Lower lobe of right lung (tissue), 2 donors: ENCODE data around the gene MRGPRD. TPM values are rescaled to one million over a fixed set of nuclear protein-coding genes. Genes with fewer than 3 reads are reported as not detected.

Experiments
- ATAC-seq, 2 donors: fragments of 200-7000 bp; cut with Tn5 transposase; one replicate each; pipeline ENCODE4 v1.9.1; 2020 to 2022; ENCODE audit warnings: mild to moderate bottlenecking in 2 of 2, moderate library complexity in 2 of 2
- DNase-seq: peaks from one replicate; pipeline ENCODE4 v3.0.0-alpha.2; 2020
- H3K27ac ChIP-seq: fragments of 200-600 bp; one replicate; pipeline ENCODE4 v1.8.0; 2022
- H3K27me3 ChIP-seq: fragments of 200-600 bp; one replicate; pipeline ENCODE4 v1.8.0; 2022; ENCODE audit warnings: low read depth
- H3K36me3 ChIP-seq: fragments of 200-600 bp; one replicate; pipeline ENCODE4 v1.8.0; 2022; ENCODE audit warnings: mild to moderate bottlenecking
- H3K4me1 ChIP-seq: fragments of 200-600 bp; one replicate; pipeline ENCODE4 v1.8.0; 2022
- H3K4me3 ChIP-seq: fragments of 200-600 bp; one replicate; pipeline ENCODE4 v1.8.0; 2022; ENCODE audit warnings: mild to moderate bottlenecking
- H3K9me3 ChIP-seq: fragments of 200-600 bp; one replicate; pipeline ENCODE4 v1.8.0; 2022
- intact Hi-C: fragments of 100-400 bp; cut with DNase I; formaldehyde crosslinking; loops from one replicate; pipeline ENCODE4 v1.11.0; 2022
- total RNA-seq: library from RNA; stranded (reverse); fragmentation: NEBNext Ultra II Directional; extraction: Animal tissue kit (Norgen Biotek cat#: 25700); gene quantifications from one replicate; pipeline ENCODE4 v1.2.1, GENCODE V29; 2021
- TF ChIP-seq, protein P1 (sequence below): fragments of 200-600 bp; IDR thresholded peaks from one replicate; pipeline ENCODE4 v1.8.0; 2022; ENCODE audit warnings: antibody characterized with exemption, mild to moderate bottlenecking
- donor health status: DM: no; HTN: yes; CAD: no; lungs with severe emphysema.

MRGPRD gene
- total RNA-seq, 1 donor from 2014 or later = not detected

DNA sequence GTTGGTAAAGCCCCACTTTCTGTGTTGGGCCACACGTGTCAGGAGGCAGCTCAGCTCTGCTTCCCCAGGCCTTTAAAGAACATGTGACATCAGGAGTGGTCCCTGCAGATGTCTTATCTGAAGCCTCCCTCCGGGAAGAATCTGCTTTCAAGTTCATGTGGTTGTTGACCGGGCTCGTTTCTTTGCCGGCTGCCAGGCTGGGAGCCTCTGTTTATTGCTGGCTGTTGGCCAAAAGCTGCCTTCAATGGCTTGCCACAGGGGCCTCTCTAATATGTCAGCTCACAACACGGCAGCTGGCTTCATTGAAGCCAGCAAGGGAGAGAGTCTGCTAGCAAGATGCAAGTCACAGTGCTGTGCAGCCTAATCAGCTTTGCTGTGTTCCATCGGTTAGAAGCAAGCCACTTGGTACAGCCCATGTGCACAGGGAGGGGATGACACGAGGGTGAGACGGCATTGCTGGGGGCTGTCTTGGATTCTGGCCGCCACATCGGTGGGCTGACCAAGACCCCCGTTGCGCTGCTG, 17.7 kb upstream of the MRGPRD start:
- intact Hi-C loops = no loop called here
- Histone ChIP-seq H3K4me1 (peaks cover 17% of the 10 kb centered on the region), H3K4me3 (no peak overlapping the region), H3K9me3 (no peaks in the 10 kb centered on the region), H3K27ac (no peak overlapping the region), H3K27me3 (peaks cover 7% of the 10 kb centered on the region), H3K36me3 (no peaks in the 10 kb centered on the region)
- TF ChIP-seq, protein P1, sequence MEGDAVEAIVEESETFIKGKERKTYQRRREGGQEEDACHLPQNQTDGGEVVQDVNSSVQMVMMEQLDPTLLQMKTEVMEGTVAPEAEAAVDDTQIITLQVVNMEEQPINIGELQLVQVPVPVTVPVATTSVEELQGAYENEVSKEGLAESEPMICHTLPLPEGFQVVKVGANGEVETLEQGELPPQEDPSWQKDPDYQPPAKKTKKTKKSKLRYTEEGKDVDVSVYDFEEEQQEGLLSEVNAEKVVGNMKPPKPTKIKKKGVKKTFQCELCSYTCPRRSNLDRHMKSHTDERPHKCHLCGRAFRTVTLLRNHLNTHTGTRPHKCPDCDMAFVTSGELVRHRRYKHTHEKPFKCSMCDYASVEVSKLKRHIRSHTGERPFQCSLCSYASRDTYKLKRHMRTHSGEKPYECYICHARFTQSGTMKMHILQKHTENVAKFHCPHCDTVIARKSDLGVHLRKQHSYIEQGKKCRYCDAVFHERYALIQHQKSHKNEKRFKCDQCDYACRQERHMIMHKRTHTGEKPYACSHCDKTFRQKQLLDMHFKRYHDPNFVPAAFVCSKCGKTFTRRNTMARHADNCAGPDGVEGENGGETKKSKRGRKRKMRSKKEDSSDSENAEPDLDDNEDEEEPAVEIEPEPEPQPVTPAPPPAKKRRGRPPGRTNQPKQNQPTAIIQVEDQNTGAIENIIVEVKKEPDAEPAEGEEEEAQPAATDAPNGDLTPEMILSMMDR = no peak
- ATAC-seq (no peak), DNase-seq (peak; percentile 30)

DNA sequence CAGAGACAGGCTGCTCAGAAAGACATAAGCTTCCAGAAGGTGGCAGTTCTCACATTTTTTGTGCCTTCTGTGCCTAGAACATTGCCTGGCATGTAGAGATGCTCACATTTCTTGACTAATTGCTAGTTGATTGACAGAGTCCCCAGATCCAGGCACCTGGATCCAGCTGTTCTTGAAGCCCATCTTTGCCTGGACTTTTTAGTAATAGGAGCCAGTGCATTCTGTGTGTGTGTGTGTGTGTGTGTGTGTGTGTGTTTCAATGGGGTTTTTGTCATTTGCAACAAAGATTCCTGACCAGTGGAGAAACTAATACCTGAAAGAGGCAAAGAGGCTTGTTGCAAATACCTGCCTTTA, 17.2 kb upstream of the MRGPRD start:
- no peak for ATAC-seq
- no peak for DNase-seq
- no peak overlapping the region for H3K27ac ChIP-seq

DNA sequence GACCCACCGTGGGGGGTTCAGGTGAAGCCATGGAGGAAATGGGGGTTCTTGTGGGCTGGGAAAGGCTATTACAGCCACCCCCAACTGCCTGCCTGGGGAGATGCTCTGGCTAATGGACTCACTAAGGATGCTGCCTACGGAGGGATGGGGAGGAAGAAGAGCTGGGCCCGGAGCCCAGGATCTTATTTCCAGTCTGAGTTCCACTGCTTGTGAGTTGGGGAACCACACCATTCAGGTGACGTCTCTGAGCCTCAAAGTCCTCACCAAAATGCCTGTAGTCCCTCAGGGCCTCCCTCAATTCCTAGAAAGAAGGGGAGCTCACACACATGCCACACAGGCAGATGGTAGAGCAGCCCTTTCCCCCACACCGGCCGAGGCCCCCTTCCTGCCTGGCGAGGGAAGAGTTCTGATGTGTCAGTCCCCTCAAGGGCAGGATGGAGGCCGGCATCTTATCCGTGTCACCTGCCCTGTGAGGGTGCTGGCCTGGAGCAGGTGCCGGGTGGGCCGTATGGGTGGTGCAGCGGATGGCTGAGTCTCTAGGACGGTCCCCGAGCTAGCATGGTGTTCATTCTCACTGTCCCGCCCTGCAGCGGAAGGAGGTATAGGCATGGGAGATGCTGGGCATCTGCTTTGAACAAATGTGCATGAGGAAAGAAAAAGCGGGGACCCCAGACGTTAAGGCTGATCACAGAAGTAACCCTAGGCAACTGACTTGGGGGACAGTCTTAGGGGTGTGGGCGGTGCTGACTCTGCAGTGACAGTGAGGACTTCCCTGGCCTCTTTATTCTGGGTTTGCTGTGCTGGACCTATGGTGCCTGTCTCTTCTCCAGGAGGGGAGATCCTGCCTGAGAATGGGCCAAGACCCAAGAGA, 16.6 kb upstream of the MRGPRD start:
- peaks cover 17% of the 10 kb centered on the region for H3K4me1 ChIP-seq

More for the DNA sequence above, 17.2 kb upstream of the MRGPRD start:
- H3K4me1 ChIP-seq = peaks cover 17% of the 10 kb centered on the region
- H3K9me3 ChIP-seq = no peaks in the 10 kb centered on the region
- intact Hi-C loops = no loop called here
- H3K36me3 ChIP-seq = no peaks in the 10 kb centered on the region
- TF ChIP-seq, protein P1 = no peak
- H3K4me3 ChIP-seq = no peak overlapping the region
- H3K27me3 ChIP-seq = peaks cover 8% of the 10 kb centered on the region

DNA sequence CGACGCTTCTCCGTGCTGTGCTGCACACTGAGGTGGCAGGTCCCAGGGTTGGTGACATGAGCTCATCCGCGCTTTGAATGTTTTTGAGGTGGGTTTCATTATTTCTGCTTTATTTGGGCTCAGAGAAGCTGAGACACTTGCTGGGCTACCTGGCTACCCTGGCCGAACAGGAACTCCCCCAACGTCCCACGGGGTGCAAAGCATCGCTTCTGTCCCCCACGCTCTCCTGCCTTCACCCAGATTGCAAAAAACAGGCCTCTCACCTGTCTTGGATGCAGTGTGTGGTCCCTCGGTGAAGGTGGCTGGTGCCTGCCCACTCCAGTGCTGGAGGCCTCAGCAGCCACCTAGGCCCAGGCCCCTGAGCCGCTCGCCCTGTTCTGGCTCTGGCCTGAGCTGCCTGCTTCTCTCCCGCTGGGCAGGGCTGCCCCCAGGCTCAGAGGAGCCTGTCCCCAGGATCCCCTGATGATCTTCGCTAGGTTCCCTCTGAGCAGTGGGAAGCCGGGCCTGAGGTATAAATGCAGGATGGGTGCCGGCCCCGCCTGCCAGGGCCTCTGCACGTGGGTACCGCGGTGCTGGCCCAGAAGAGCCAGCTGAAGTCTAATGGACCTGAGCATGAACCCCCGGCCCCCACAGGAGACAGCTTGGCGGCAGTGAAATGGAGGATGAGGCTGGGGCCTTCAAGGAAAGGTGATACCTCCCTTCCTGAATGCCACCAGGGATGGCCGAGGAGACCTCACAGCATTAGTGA, 15.8 kb upstream of the MRGPRD start:
- ATAC-seq = no peak
- peaks cover 18% of the 10 kb centered on the region for H3K27me3 ChIP-seq
- no peak overlapping the region for H3K27ac ChIP-seq
- H3K4me3 ChIP-seq = no peak overlapping the region
- H3K9me3 ChIP-seq = no peaks in the 10 kb centered on the region
- TF ChIP-seq, protein P1 = no peak
- no peak for DNase-seq
- intact Hi-C loops = no loop called here
- peaks cover 13% of the 10 kb centered on the region for H3K4me1 ChIP-seq
- no peaks in the 10 kb centered on the region for H3K36me3 ChIP-seq

More for the DNA sequence above, 16.6 kb upstream of the MRGPRD start:
- no peaks in the 10 kb centered on the region for H3K36me3 ChIP-seq
- ATAC-seq = no peak
- TF ChIP-seq, protein P1 = no peak
- DNase-seq = peak; percentile 40
- H3K4me3 ChIP-seq = no peak overlapping the region
- intact Hi-C loops = no loop called here
- no peak overlapping the region for H3K27ac ChIP-seq
- H3K27me3 ChIP-seq = peaks cover 12% of the 10 kb centered on the region
- no peaks in the 10 kb centered on the region for H3K9me3 ChIP-seq

DNA sequence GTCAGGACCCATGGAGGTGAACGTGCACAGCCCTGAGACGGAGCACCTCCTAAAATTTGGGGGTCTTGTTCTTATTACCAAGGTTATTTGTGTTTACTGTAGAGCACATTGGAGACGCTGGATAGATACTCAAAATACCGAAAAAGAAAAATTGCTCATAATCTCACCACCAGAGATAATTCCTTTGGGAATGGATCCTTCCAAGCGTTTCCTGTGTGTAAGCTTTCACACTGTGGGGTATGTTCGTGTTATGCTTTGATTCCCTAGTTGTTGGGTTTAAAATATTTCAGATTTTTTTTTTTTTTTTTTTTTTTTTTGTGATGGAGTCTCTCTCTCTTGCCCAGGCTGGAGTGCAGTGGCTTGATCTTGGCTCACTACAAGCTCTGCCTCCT, 14.1 kb upstream of the MRGPRD start:
- no peaks in the 10 kb centered on the region for H3K36me3 ChIP-seq
- TF ChIP-seq, protein P1 = no peak
- H3K27me3 ChIP-seq = peaks cover 26% of the 10 kb centered on the region
- H3K9me3 ChIP-seq = no peaks in the 10 kb centered on the region
- peaks cover 7% of the 10 kb centered on the region for H3K4me1 ChIP-seq
- intact Hi-C loops = no loop called here
- H3K4me3 ChIP-seq = no peak overlapping the region
- DNase-seq = no peak
- H3K27ac ChIP-seq = no peak overlapping the region
- no peak for ATAC-seq
